SK-N-SH (cell line): Measurements from ENCODE around the gene TXNDC5.

Experiments used
- CTCF ChIP-seq: fragments of 200-600 bp; sonication (generic); IDR thresholded peaks from 2 replicates; pipeline ENCODE4 v1.6.1; 2017; ENCODE audit warnings: antibody characterized with exemption, mild to moderate bottlenecking, moderate library complexity
- EP300 ChIP-seq, 2 experiments: IDR thresholded peaks; 2 replicates each; pipeline versions ENCODE4 v1.4.0 to v1.6.1; 2012; ENCODE audit warnings: borderline replicate concordance in 1 of 2, low read depth in 1 of 2, low read length in 1 of 2
- EZH2phosphoT487 ChIP-seq: fragments of 200-600 bp; sonication (generic); IDR thresholded peaks from 2 replicates; pipeline ENCODE4 v1.6.1; 2017; ENCODE audit warnings: low read depth, mixed run types, mild to moderate bottlenecking, antibody characterized with exemption, moderate library complexity, borderline replicate concordance
- FOXM1 ChIP-seq: IDR thresholded peaks from 2 replicates; pipeline ENCODE4 v1.4.0; 2012; ENCODE audit warnings: low read depth, mild to moderate bottlenecking
- GABPA ChIP-seq: IDR thresholded peaks from 2 replicates; pipeline ENCODE4 v1.4.0; 2012; ENCODE audit warnings: low read depth, mild to moderate bottlenecking
- POLR2AphosphoS5 ChIP-seq: IDR thresholded peaks from 2 replicates; pipeline ENCODE4 v1.6.1; 2012; ENCODE audit warnings: low read depth, low read length
- TEAD4 ChIP-seq: IDR thresholded peaks from 2 replicates; pipeline ENCODE4 v1.4.0; 2012; ENCODE audit warnings: mild to moderate bottlenecking, borderline replicate concordance; ENCODE audit not compliant: insufficient read depth
- TF ChIP-seq, protein P1 (sequence below): IDR thresholded peaks from 2 replicates; pipeline ENCODE4 v1.4.0; 2012; ENCODE audit warnings: low read depth
- TF ChIP-seq, protein P2 (sequence below): IDR thresholded peaks from 2 replicates; pipeline ENCODE4 v1.6.1; 2012; ENCODE audit warnings: mild to moderate bottlenecking, low read depth, low read length, moderate library complexity

- TF ChIP-seq GABPA (no peak), CTCF (no peak), EP300 (IDR thresholded peaks at IDR 0.05; ENCODE audit: borderline replicate concordance in 1 of 2, low read depth in 1 of 2, low read length in 1 of 2) (no peak), POLR2AphosphoS5 (no peak), EZH2phosphoT487 (no peak), TEAD4 (no peak), FOXM1 (no peak)
- TF ChIP-seq, protein P1, sequence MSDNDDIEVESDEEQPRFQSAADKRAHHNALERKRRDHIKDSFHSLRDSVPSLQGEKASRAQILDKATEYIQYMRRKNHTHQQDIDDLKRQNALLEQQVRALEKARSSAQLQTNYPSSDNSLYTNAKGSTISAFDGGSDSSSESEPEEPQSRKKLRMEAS = no peak
- TF ChIP-seq, protein P2, sequence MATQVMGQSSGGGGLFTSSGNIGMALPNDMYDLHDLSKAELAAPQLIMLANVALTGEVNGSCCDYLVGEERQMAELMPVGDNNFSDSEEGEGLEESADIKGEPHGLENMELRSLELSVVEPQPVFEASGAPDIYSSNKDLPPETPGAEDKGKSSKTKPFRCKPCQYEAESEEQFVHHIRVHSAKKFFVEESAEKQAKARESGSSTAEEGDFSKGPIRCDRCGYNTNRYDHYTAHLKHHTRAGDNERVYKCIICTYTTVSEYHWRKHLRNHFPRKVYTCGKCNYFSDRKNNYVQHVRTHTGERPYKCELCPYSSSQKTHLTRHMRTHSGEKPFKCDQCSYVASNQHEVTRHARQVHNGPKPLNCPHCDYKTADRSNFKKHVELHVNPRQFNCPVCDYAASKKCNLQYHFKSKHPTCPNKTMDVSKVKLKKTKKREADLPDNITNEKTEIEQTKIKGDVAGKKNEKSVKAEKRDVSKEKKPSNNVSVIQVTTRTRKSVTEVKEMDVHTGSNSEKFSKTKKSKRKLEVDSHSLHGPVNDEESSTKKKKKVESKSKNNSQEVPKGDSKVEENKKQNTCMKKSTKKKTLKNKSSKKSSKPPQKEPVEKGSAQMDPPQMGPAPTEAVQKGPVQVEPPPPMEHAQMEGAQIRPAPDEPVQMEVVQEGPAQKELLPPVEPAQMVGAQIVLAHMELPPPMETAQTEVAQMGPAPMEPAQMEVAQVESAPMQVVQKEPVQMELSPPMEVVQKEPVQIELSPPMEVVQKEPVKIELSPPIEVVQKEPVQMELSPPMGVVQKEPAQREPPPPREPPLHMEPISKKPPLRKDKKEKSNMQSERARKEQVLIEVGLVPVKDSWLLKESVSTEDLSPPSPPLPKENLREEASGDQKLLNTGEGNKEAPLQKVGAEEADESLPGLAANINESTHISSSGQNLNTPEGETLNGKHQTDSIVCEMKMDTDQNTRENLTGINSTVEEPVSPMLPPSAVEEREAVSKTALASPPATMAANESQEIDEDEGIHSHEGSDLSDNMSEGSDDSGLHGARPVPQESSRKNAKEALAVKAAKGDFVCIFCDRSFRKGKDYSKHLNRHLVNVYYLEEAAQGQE = no peak
Observed at GRCh38 chr6:7901780-7902179, 8.8 kb downstream of the TXNDC5 start.
